GM06990 (cell line): ENCODE data around the gene SFXN2.

Experiments
- DNase-seq: peaks from one replicate; pipeline ENCODE4 v3.0.0-alpha.2; 2011; ENCODE audit not compliant: insufficient read length; ENCODE audit errors: extremely low read depth
- H3K27me3 ChIP-seq: replicated peaks from 2 replicates; pipeline ENCODE4 v1.6.0; 2011; ENCODE audit warnings: low read length; ENCODE audit not compliant: control insufficient read depth, insufficient read depth
- H3K36me3 ChIP-seq: 2 replicates; pipeline ENCODE4 v1.5.1; 2011; ENCODE audit warnings: low read length; ENCODE audit not compliant: control insufficient read depth, insufficient read depth
- H3K4me3 ChIP-seq: replicated peaks from 2 replicates; pipeline ENCODE4 v1.5.1; 2011; ENCODE audit warnings: low read depth, mild to moderate bottlenecking, control low read depth, low read length
- CTCF ChIP-seq: IDR thresholded peaks from 2 replicates; pipeline ENCODE4 v1.5.1; 2011; ENCODE audit warnings: low read length, control low read depth, mild to moderate bottlenecking, inconsistent platforms; ENCODE audit not compliant: insufficient read depth, poor library complexity, severe bottlenecking

Gene SFXN2

GRCh38 chr10:102675011-102675665, 39.3 kb upstream of the SFXN2 start:
- H3K27me3 ChIP-seq: no peaks in the 10 kb centered on the region
- TF ChIP-seq CTCF: no peak
- no peak overlapping the region for H3K4me3 ChIP-seq
- DNase-seq: peak; percentile 33
- H3K36me3 ChIP-seq: no peaks in the 10 kb centered on the region

- TF ChIP-seq CTCF: no peak
- DNase-seq: peak; percentile 48
- Histone ChIP-seq H3K4me3 (no peak overlapping the region), H3K36me3 (no peaks in the 10 kb centered on the region), H3K27me3 (no peaks in the 10 kb centered on the region)
These were observed 38.5 kb upstream of the SFXN2 start for GRCh38 chr10:102675666-102676533.

GRCh38 chr10:102676534-102677315, 37.7 kb upstream of the SFXN2 start:
- no peak for TF ChIP-seq CTCF
- no peak overlapping the region for H3K4me3 ChIP-seq
- H3K36me3 ChIP-seq: no peaks in the 10 kb centered on the region
- no peak for DNase-seq
- no peaks in the 10 kb centered on the region for H3K27me3 ChIP-seq

GRCh38 chr10:102677331-102678067, 36.9 kb upstream of the SFXN2 start:
- Histone ChIP-seq H3K27me3 (no peaks in the 10 kb centered on the region), H3K36me3 (no peaks in the 10 kb centered on the region; the same call in 1 of the 2 replicates), H3K4me3 (no peak overlapping the region)
- DNase-seq: no peak
- no peak for TF ChIP-seq CTCF

GRCh38 chr10:102678068-102678400, 36.4 kb upstream of the SFXN2 start:
- no peak for DNase-seq
- TF ChIP-seq CTCF: no peak
- H3K4me3 ChIP-seq: no peak overlapping the region
- no peaks in the 10 kb centered on the region; the same call in 1 of the 2 replicates for H3K36me3 ChIP-seq
- no peaks in the 10 kb centered on the region for H3K27me3 ChIP-seq
